Mucosa of descending colon (tissue), 3 donors: ENCODE measurements around the gene CDH12. TPM values are rescaled to one million over a fixed set of nuclear protein-coding genes. Genes with fewer than 3 reads are reported as not detected.

Experiments used
- ATAC-seq: fragments of 200-7000 bp; cut with Tn5 transposase; one replicate; pipeline ENCODE4 v1.9.1; 2020; ENCODE audit warnings: mild to moderate bottlenecking, moderate library complexity
- DNase-seq, 3 donors: peaks; one replicate each; pipeline ENCODE4 v3.0.0-alpha.2; 2020
- H3K36me3 ChIP-seq: fragments of 200-600 bp; one replicate; pipeline ENCODE4 v1.8.0; 2021; ENCODE audit warnings: low read depth, mild to moderate bottlenecking
- H3K4me1 ChIP-seq: fragments of 200-600 bp; one replicate; pipeline ENCODE4 v1.8.0; 2021; ENCODE audit warnings: low read depth, mild to moderate bottlenecking
- H3K4me3 ChIP-seq: fragments of 200-600 bp; one replicate; pipeline ENCODE4 v1.8.0; 2021; ENCODE audit warnings: mild to moderate bottlenecking
- H3K9me3 ChIP-seq: fragments of 200-600 bp; one replicate; pipeline ENCODE4 v1.8.0; 2021; ENCODE audit warnings: mild to moderate bottlenecking
- CTCF ChIP-seq: fragments of 200-600 bp; IDR thresholded peaks from one replicate; pipeline ENCODE4 v1.8.0; 2022; ENCODE audit warnings: antibody characterized with exemption, mild to moderate bottlenecking
- intact Hi-C, 2 donors: fragments of 100-400 bp; cut with DNase I in 1 of 2; cut with micrococcal nuclease in 1 of 2; formaldehyde crosslinking; loops; one replicate each; pipeline versions ENCODE4 v1.11.0 to v1.11.1; 2022; cut with DNase I, micrococcal nuclease
- total RNA-seq, 3 donors: library from RNA; stranded (reverse); fragmentation: NEBNext Ultra II Directional in 2 of 3; extraction: Animal tissue kit (Norgen Biotek cat#: 25700) in 2 of 3; gene quantifications; one replicate each; pipeline versions ENCODE4 v1.2.1 to v1.2.4, GENCODE V29; 2021 to 2023
- donor health status: DM: no; HTN: no; CAD: no; lungs with moderate emphysema.
- donor health status: DM: no; HTN: no; CAD: no.
- donor health status: DM: no; HTN: yes; CAD: no.

Gene CDH12
- total RNA-seq, 3 donors from 2014 or later, result 0.14 TPM; not detected in 2

GRCh38 chr5:22764736-22765135 is 88.4 kb downstream of the CDH12 start:
- ATAC-seq (no peak), DNase-seq (no peak)
- no peaks in the 10 kb centered on the region for H3K9me3 ChIP-seq
- TF ChIP-seq CTCF, result no peak
- H3K4me1 ChIP-seq, result no peaks in the 10 kb centered on the region
- intact Hi-C loops, result no loop called here
- H3K4me3 ChIP-seq, result no peak overlapping the region
- no peaks in the 10 kb centered on the region for H3K36me3 ChIP-seq

- no peaks in the 10 kb centered on the region for H3K4me1 ChIP-seq
- TF ChIP-seq CTCF, result no peak
- no peak for ATAC-seq
- no peaks in the 10 kb centered on the region for H3K9me3 ChIP-seq
- DNase-seq, result no peak
- intact Hi-C loops, result no loop called here
- no peak overlapping the region for H3K4me3 ChIP-seq
- H3K36me3 ChIP-seq, result no peaks in the 10 kb centered on the region
Measured at GRCh38 chr5:22757776-22758175, 95.4 kb downstream of the CDH12 start.

GRCh38 chr5:22754155-22754554 is 99.0 kb downstream of the CDH12 start:
- ATAC-seq (no peak), DNase-seq (no peak)
- no peaks in the 10 kb centered on the region for H3K4me1 ChIP-seq
- intact Hi-C loops, result no loop called here
- H3K36me3 ChIP-seq, result no peaks in the 10 kb centered on the region
- no peak for TF ChIP-seq CTCF
- no peak overlapping the region for H3K4me3 ChIP-seq
- H3K9me3 ChIP-seq, result no peaks in the 10 kb centered on the region

GRCh38 chr5:22751536-22751935 is 101.6 kb downstream of the CDH12 start:
- DNase-seq (no peak), ATAC-seq (no peak)
- Histone ChIP-seq H3K4me1 (no peaks in the 10 kb centered on the region), H3K4me3 (no peak overlapping the region), H3K9me3 (no peaks in the 10 kb centered on the region), H3K36me3 (no peaks in the 10 kb centered on the region)
- intact Hi-C loops, result no loop called here
- no peak for TF ChIP-seq CTCF

- Histone ChIP-seq H3K4me3 (no peak overlapping the region), H3K36me3 (no peaks in the 10 kb centered on the region), H3K9me3 (no peaks in the 10 kb centered on the region), H3K4me1 (no peaks in the 10 kb centered on the region)
- ATAC-seq (no peak), DNase-seq (no peak)
- TF ChIP-seq CTCF, result no peak
- intact Hi-C loops, result no loop called here
Measured at GRCh38 chr5:22736443-22737003, 116.6 kb downstream of the CDH12 start.

- ATAC-seq (no peak), DNase-seq (no peak)
- no peaks in the 10 kb centered on the region for H3K9me3 ChIP-seq
- no peaks in the 10 kb centered on the region for H3K4me1 ChIP-seq
- no peaks in the 10 kb centered on the region for H3K36me3 ChIP-seq
- H3K4me3 ChIP-seq, result no peak overlapping the region
- no peak for TF ChIP-seq CTCF
- intact Hi-C loops, result no loop called here
Measured at GRCh38 chr5:22734907-22735306, 118.2 kb downstream of the CDH12 start.
